Mesenteric fat pad (tissue), 1 donor: Measurements from ENCODE around the gene MDC1. TPM values are rescaled to one million over a fixed set of nuclear protein-coding genes. Genes with fewer than 3 reads are reported as not detected.

ENCODE experiments used
- total RNA-seq: library from RNA; stranded (reverse); fragmentation: NEBNext Ultra II Directional; extraction: Animal tissue kit (Norgen Biotek cat#: 25700); gene quantifications from one replicate; pipeline ENCODE4 v1.2.1, GENCODE V29; 2021
- donor health status: DM: yes; HTN: yes; CAD: no.

MDC1 gene
- total RNA-seq, 1 donor from 2014 or later = 19.8 TPM

Other genes with a start within 250 kb of the MDC1 start
- 450 TPM for gene HLA-E, start 227.8 kb downstream of the MDC1 start, total RNA-seq
- 65.8 TPM for gene GNL1, start 160.8 kb downstream of the MDC1 start, total RNA-seq
- 9.2 TPM for gene PRR3, start 160.0 kb downstream of the MDC1 start, total RNA-seq
- 59.2 TPM for gene ABCF1, start 145.8 kb downstream of the MDC1 start, total RNA-seq
- gene PPP1R10, start 100.0 kb downstream of the MDC1 start, total RNA-seq = 49.1 TPM
- gene MRPS18B, start 99.4 kb downstream of the MDC1 start, total RNA-seq = 44.4 TPM
- 8.4 TPM for gene ATAT1, start 90.4 kb downstream of the MDC1 start, total RNA-seq
- gene C6orf136, start 70.1 kb downstream of the MDC1 start, total RNA-seq = 12.4 TPM
- 27.2 TPM for gene DHX16, start 44.3 kb downstream of the MDC1 start, total RNA-seq
- gene PPP1R18, start 30.6 kb downstream of the MDC1 start, total RNA-seq = 87.0 TPM
- gene NRM, start 26.3 kb downstream of the MDC1 start, total RNA-seq = 7.3 TPM
- gene TUBB, start 3.1 kb upstream of the MDC1 start, total RNA-seq = 452 TPM
- gene FLOT1, start 25.4 kb upstream of the MDC1 start, total RNA-seq = 190 TPM
- 146 TPM for gene IER3, start 27.3 kb upstream of the MDC1 start, total RNA-seq
- gene DDR1, start 167.2 kb upstream of the MDC1 start, total RNA-seq = 82.1 TPM
- 44.4 TPM for gene GTF2H4, start 190.9 kb upstream of the MDC1 start, total RNA-seq
- 23.5 TPM for gene VARS2, start 197.0 kb upstream of the MDC1 start, total RNA-seq
- gene SFTA2, start 214.9 kb upstream of the MDC1 start, total RNA-seq = not detected
- gene MUCL3, start 223.7 kb upstream of the MDC1 start, total RNA-seq = not detected